IMR-90 (cell line): ENCODE results near the gene APBB3.

Experiments used
- CTCF ChIP-seq: conservative IDR thresholded peaks from 2 replicates; pipeline ENCODE4 v1.5.1; 2012; ENCODE audit warnings: mild to moderate bottlenecking, low read depth, low read length, improper control_type of control experiment
- POLR2A ChIP-seq: IDR thresholded peaks from 2 replicates; pipeline ENCODE4 v1.6.1; 2012; ENCODE audit warnings: mild to moderate bottlenecking, low read depth, low read length

GRCh38 chr5:140564196-140565023 lies at the start of gene APBB3, which contains the start of gene SLC35A4:
- TF ChIP-seq CTCF (no peak), POLR2A (peak; percentile 88)
